Breast epithelium (tissue), 4 donors: Measurements from ENCODE around the gene PRPF31. TPM values are rescaled to one million over a fixed set of nuclear protein-coding genes. Genes with fewer than 3 reads are reported as not detected.

Source experiments
- DNase-seq, 2 donors: peaks; one replicate each; pipeline ENCODE4 v3.0.0-alpha.2; 2019; ENCODE audit warnings: low spot score in 2 of 2
- H3K27ac ChIP-seq, 2 donors: fragments of 200-600 bp; sonication (generic) in 1 of 2; one replicate each; pipeline ENCODE4 v1.5.1; 2016 to 2019; ENCODE audit warnings: mild to moderate bottlenecking in 1 of 2
- H3K27me3 ChIP-seq, 2 donors: fragments of 200-600 bp; sonication (generic) in 1 of 2; one replicate each; pipeline versions ENCODE4 v1.5.1 to v1.6.0; 2017 to 2019; ENCODE audit warnings: control low read depth in 1 of 2, mild to moderate bottlenecking in 1 of 2
- H3K36me3 ChIP-seq: fragments of 200-600 bp; one replicate; pipeline ENCODE4 v1.5.1; 2019
- H3K4me1 ChIP-seq, 2 donors: fragments of 200-600 bp; sonication (generic); one replicate each; pipeline ENCODE4 v1.5.1; 2016 to 2019; ENCODE audit warnings: control low read depth in 1 of 2
- H3K4me3 ChIP-seq, 3 donors: fragments of 200-600 bp; sonication (generic); 1 replicate in 2 of 3; 2 replicates in 1 of 3; pipeline ENCODE4 v1.5.1; 2016 to 2019; ENCODE audit warnings: mild to moderate bottlenecking in 3 of 3, moderate library complexity in 2 of 3
- H3K9me3 ChIP-seq, 2 donors: fragments of 200-600 bp; sonication (generic) in 1 of 2; one replicate each; pipeline ENCODE4 v1.5.1; 2016 to 2019; ENCODE audit warnings: control low read depth in 1 of 2
- POLR2A ChIP-seq: fragments of 450-650 bp; IDR thresholded peaks from one replicate; pipeline ENCODE4 v1.6.1; 2016; ENCODE audit warnings: antibody characterized with exemption, mild to moderate bottlenecking, moderate library complexity
- POLR2AphosphoS5 ChIP-seq, 3 donors: sonication (generic); formaldehyde crosslinking; IDR thresholded peaks; one replicate each; pipeline ENCODE4 v1.6.1; 2017; ENCODE audit warnings: antibody characterized with exemption in 3 of 3
- intact Hi-C: fragments of 100-400 bp; cut with DNase I; formaldehyde crosslinking; loops from one replicate; pipeline ENCODE4 v1.15.1; 2023; ENCODE audit warnings: low total_unique reads
- total RNA-seq, 3 donors: library from RNA; depleted of rRNA; stranded (reverse); fragments of >200 nt; gene quantifications; one replicate each; pipeline ENCODE4 v1.1.0, GENCODE V29; 2016
- TF ChIP-seq, protein P1 (sequence below), 3 donors: fragments of 450-650 bp; IDR thresholded peaks; one replicate each; pipeline ENCODE4 v1.5.1; 2016 to 2017; ENCODE audit warnings: antibody characterized with exemption in 3 of 3, mild to moderate bottlenecking in 3 of 3, moderate library complexity in 3 of 3

PRPF31 gene
- total RNA-seq, 3 donors from 2014 or later: 45.5 to 59.6 (median 52.5) TPM

- peak overlapping the region; percentile 40 to 55 for H3K27ac ChIP-seq
- H3K9me3 ChIP-seq: no peaks in the 10 kb centered on the region
- TF ChIP-seq POLR2A (no peak), POLR2AphosphoS5 (IDR thresholded peaks at IDR 0.05) (peak in 1 of 3 donors; percentile 39)
- peak; percentile 84 to 87 for DNase-seq
- H3K4me3 ChIP-seq: peak overlapping the region; percentile 32 to 54 (median 52)
- no peaks in the 10 kb centered on the region for H3K27me3 ChIP-seq
- H3K4me1 ChIP-seq: peaks cover 0 to 7% of the 10 kb centered on the region in 2 donors
- intact Hi-C loops: no loop called here
- no peaks in the 10 kb centered on the region for H3K36me3 ChIP-seq
Measured at GRCh38 chr19:54162241-54162805, 46.8 kb downstream of the PRPF31 start.

DNA sequence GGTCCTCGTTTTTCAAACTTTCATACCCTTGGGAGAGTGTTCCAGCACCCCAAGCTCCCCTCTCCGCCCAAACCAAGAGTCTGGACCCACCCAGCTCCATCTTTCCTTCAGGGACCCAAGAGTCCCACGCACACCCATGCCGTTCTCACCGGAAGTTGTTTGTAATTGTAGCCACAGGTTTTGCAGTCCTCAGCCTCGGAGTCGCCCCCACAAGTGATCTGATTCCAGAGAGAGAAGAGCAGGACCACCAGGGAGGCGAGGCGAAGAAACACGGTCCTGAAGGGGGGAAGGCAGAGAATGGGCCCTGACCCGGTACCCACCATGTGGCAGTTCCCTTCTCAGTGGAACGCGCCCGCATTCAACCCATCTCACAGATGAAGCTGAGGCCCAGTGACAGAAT, 47.3 kb downstream of the PRPF31 start:
- Histone ChIP-seq H3K4me1 (peaks cover 0 to 7% of the 10 kb centered on the region in 2 donors), H3K4me3 (peak overlapping the region; percentile 32 to 54 (median 52)), H3K36me3 (no peaks in the 10 kb centered on the region), H3K27ac (peak overlapping the region; percentile 40 to 55), H3K9me3 (no peaks in the 10 kb centered on the region), H3K27me3 (no peaks in the 10 kb centered on the region)
- TF ChIP-seq POLR2A: no peak
- TF ChIP-seq, protein P1, sequence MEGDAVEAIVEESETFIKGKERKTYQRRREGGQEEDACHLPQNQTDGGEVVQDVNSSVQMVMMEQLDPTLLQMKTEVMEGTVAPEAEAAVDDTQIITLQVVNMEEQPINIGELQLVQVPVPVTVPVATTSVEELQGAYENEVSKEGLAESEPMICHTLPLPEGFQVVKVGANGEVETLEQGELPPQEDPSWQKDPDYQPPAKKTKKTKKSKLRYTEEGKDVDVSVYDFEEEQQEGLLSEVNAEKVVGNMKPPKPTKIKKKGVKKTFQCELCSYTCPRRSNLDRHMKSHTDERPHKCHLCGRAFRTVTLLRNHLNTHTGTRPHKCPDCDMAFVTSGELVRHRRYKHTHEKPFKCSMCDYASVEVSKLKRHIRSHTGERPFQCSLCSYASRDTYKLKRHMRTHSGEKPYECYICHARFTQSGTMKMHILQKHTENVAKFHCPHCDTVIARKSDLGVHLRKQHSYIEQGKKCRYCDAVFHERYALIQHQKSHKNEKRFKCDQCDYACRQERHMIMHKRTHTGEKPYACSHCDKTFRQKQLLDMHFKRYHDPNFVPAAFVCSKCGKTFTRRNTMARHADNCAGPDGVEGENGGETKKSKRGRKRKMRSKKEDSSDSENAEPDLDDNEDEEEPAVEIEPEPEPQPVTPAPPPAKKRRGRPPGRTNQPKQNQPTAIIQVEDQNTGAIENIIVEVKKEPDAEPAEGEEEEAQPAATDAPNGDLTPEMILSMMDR (IDR thresholded peaks at IDR 0.05): no peak
- no peak for TF ChIP-seq POLR2AphosphoS5 (IDR thresholded peaks at IDR 0.05)
- intact Hi-C loops: no loop called here
- DNase-seq: no peak

- no peaks in the 10 kb centered on the region for H3K27me3 ChIP-seq
- peaks cover 0 to 7% of the 10 kb centered on the region in 2 donors for H3K4me1 ChIP-seq
- intact Hi-C loops: no loop called here
- TF ChIP-seq, protein P1 (IDR thresholded peaks at IDR 0.05): no peak
- TF ChIP-seq POLR2A: no peak
- H3K9me3 ChIP-seq: no peaks in the 10 kb centered on the region
- H3K36me3 ChIP-seq: no peaks in the 10 kb centered on the region
- no peak for DNase-seq
- no peak overlapping the region for H3K27ac ChIP-seq
- peak overlapping the region in 1 of 3 donors; percentile 37 for H3K4me3 ChIP-seq
Measured at GRCh38 chr19:54164369-54165068, 49.0 kb downstream of the PRPF31 start.

- H3K4me3 ChIP-seq: no peak overlapping the region
- H3K36me3 ChIP-seq: no peaks in the 10 kb centered on the region
- H3K27me3 ChIP-seq: no peaks in the 10 kb centered on the region
- H3K4me1 ChIP-seq: peaks cover 0 to 7% of the 10 kb centered on the region in 2 donors
- TF ChIP-seq POLR2A: no peak
- no peak for TF ChIP-seq POLR2AphosphoS5 (IDR thresholded peaks at IDR 0.05)
- TF ChIP-seq, protein P1 (IDR thresholded peaks at IDR 0.05): no peak
- no peak overlapping the region for H3K27ac ChIP-seq
- no peaks in the 10 kb centered on the region for H3K9me3 ChIP-seq
- intact Hi-C loops: no loop called here
- no peak for DNase-seq
Measured at GRCh38 chr19:54165222-54165621, 49.7 kb downstream of the PRPF31 start.

GRCh38 chr19:54168174-54168917, 52.8 kb downstream of the PRPF31 start:
- Histone ChIP-seq H3K9me3 (no peaks in the 10 kb centered on the region), H3K4me1 (no peaks in the 10 kb centered on the region), H3K27me3 (no peaks in the 10 kb centered on the region), H3K36me3 (no peaks in the 10 kb centered on the region), H3K4me3 (no peak overlapping the region), H3K27ac (no peak overlapping the region)
- TF ChIP-seq, protein P1 (IDR thresholded peaks at IDR 0.05): peak; percentile 57 to 71 (median 66)
- TF ChIP-seq POLR2A: no peak
- intact Hi-C loops: no loop called here
- DNase-seq: peak; percentile 78 to 93
